Upper lobe of left lung (tissue), 6 donors: ENCODE data around the gene JCAD. TPM values are rescaled to one million over a fixed set of nuclear protein-coding genes. Genes with fewer than 3 reads are reported as not detected.
A peak's percentile ranks its signal among the peaks of the same experiment; 100 is the strongest.

Experiments
- ATAC-seq, 2 donors: fragments of 200-7000 bp; cut with Tn5 transposase; one replicate each; pipeline ENCODE4 v1.9.1; 2022; ENCODE audit warnings: mild to moderate bottlenecking in 2 of 2, moderate library complexity in 2 of 2; ENCODE audit not compliant: low FRiP score in 2 of 2
- DNase-seq, 2 donors: peaks; one replicate each; pipeline ENCODE4 v3.0.0-alpha.2; 2019 to 2020
- H3K27ac ChIP-seq, 4 donors: fragments of 200-600 bp; sonication (generic); one replicate each; pipeline ENCODE4 v1.5.1; 2016 to 2019
- H3K27me3 ChIP-seq, 4 donors: fragments of 200-600 bp; sonication (generic); one replicate each; pipeline ENCODE4 v1.5.1; 2017 to 2019
- H3K36me3 ChIP-seq, 4 donors: fragments of 200-600 bp; sonication (generic); one replicate each; pipeline ENCODE4 v1.5.1; 2016 to 2019
- H3K4me1 ChIP-seq, 4 donors: fragments of 200-600 bp; sonication (generic); one replicate each; pipeline ENCODE4 v1.5.1; 2018 to 2019
- H3K4me3 ChIP-seq, 4 donors: fragments of 200-600 bp; sonication (generic); one replicate each; pipeline ENCODE4 v1.5.1; 2017 to 2019; ENCODE audit warnings: mild to moderate bottlenecking in 2 of 4, moderate library complexity in 1 of 4
- H3K9me3 ChIP-seq, 4 donors: fragments of 200-600 bp; sonication (generic); one replicate each; pipeline ENCODE4 v1.5.1; 2018 to 2019
- EP300 ChIP-seq, 4 donors: sonication (generic); formaldehyde crosslinking; IDR thresholded peaks; one replicate each; pipeline ENCODE4 v1.5.1; 2017; ENCODE audit warnings: antibody characterized with exemption in 4 of 4, control low read depth in 2 of 4
- POLR2A ChIP-seq, 4 donors: fragments of 450-650 bp; IDR thresholded peaks; one replicate each; pipeline ENCODE4 v1.5.1; 2016 to 2017; ENCODE audit warnings: antibody characterized with exemption in 4 of 4, mild to moderate bottlenecking in 2 of 4
- POLR2AphosphoS5 ChIP-seq, 2 donors: sonication (generic); formaldehyde crosslinking; IDR thresholded peaks; one replicate each; pipeline ENCODE4 v1.5.1; 2017; ENCODE audit warnings: antibody characterized with exemption in 2 of 2
- WGBS, 2 donors: methylation state at CpG; one replicate each; pipeline ENCODE4 v1.1.5; 2017 to 2018; 5-methylcytosine and 5-hydroxymethylcytosine counted together
- total RNA-seq, 6 donors: library from RNA; depleted of rRNA in 4 of 6; stranded (reverse); fragments of >200 nt in 4 of 6; gene quantifications; one replicate each; pipeline versions ENCODE4 v1.1.0 to v1.2.1, GENCODE V29; 2016 to 2021
- TF ChIP-seq, protein P1 (sequence below), 6 experiments: fragments of 450-650 bp in 4 of 6; fragments of 200-600 bp in 2 of 6; sonication (generic) in 2 of 6; IDR thresholded peaks; one replicate each; pipeline ENCODE4 v1.5.1; 2016 to 2019; ENCODE audit warnings: antibody characterized with exemption in 6 of 6
- donor health status: DM: no; HTN: no; CAD: no; lungs with moderate emphysema.
- donor health status: DM: no; HTN: yes; CAD: no; lungs with severe emphysema.

The JCAD gene
- total RNA-seq, 6 donors from 2014 or later = 16.8 to 83.7 (median 37.6) TPM

DNA sequence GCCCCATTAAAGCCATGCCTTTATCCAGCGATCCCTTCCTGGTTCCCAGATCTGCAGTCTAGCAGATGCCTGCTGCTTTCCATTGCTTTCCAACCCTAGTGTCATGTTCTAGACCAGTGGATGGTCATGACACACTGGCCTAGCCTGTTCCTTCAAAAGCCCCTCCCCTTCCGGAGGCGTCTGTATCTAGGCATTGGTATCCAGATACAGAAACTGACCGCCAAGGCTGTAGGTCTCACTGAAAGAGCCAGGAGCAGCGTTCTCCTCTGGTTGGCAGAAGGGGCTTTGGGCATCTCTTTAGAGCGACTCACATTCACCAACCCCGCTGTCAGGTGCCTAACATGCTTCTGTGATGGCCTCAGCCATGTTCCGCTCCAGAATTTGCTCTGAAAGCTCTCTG lies 22.6 kb downstream of the JCAD start:
- DNase-seq (no peak), ATAC-seq (no peak)
- no peak for TF ChIP-seq EP300 (IDR thresholded peaks at IDR 0.05)
- TF ChIP-seq POLR2AphosphoS5 (IDR thresholded peaks at IDR 0.05) = no peak
- TF ChIP-seq, protein P1, sequence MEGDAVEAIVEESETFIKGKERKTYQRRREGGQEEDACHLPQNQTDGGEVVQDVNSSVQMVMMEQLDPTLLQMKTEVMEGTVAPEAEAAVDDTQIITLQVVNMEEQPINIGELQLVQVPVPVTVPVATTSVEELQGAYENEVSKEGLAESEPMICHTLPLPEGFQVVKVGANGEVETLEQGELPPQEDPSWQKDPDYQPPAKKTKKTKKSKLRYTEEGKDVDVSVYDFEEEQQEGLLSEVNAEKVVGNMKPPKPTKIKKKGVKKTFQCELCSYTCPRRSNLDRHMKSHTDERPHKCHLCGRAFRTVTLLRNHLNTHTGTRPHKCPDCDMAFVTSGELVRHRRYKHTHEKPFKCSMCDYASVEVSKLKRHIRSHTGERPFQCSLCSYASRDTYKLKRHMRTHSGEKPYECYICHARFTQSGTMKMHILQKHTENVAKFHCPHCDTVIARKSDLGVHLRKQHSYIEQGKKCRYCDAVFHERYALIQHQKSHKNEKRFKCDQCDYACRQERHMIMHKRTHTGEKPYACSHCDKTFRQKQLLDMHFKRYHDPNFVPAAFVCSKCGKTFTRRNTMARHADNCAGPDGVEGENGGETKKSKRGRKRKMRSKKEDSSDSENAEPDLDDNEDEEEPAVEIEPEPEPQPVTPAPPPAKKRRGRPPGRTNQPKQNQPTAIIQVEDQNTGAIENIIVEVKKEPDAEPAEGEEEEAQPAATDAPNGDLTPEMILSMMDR (IDR thresholded peaks at IDR 0.05) = no peak
- TF ChIP-seq POLR2A (IDR thresholded peaks at IDR 0.05) = no peak
- Histone ChIP-seq H3K27ac (peak overlapping the region in 1 of 4 donors; percentile 12), H3K36me3 (peaks cover 0 to 20% (median 0%) of the 10 kb centered on the region in 4 donors), H3K27me3 (no peaks in the 10 kb centered on the region), H3K4me3 (no peak overlapping the region), H3K9me3 (no peaks in the 10 kb centered on the region), H3K4me1 (peaks cover 7 to 59% (median 21%) of the 10 kb centered on the region in 4 donors)
- 87 to 95% methylated on average over 4 to 8 of the region's 8 CpGs for WGBS, 2 donors

GRCh38 chr10:30036341-30036740 lies 23.0 kb downstream of the JCAD start:
- 72 to 80% methylated on average over 3 of the region's 3 CpGs for WGBS, 2 donors
- no peaks in the 10 kb centered on the region for H3K9me3 ChIP-seq
- TF ChIP-seq POLR2A (IDR thresholded peaks at IDR 0.05) (no peak), EP300 (IDR thresholded peaks at IDR 0.05) (no peak), POLR2AphosphoS5 (IDR thresholded peaks at IDR 0.05) (no peak)
- TF ChIP-seq, protein P1 (IDR thresholded peaks at IDR 0.05) = no peak
- H3K4me1 ChIP-seq = peaks cover 3 to 55% (median 16%) of the 10 kb centered on the region in 4 donors
- no peak overlapping the region for H3K4me3 ChIP-seq
- H3K36me3 ChIP-seq = peaks cover 0 to 20% (median 0%) of the 10 kb centered on the region in 4 donors
- H3K27ac ChIP-seq = peak overlapping the region in 1 of 4 donors; percentile 12
- ATAC-seq (no peak), DNase-seq (no peak)
- no peaks in the 10 kb centered on the region for H3K27me3 ChIP-seq

GRCh38 chr10:30034433-30035137 lies 24.8 kb downstream of the JCAD start:
- H3K36me3 ChIP-seq = peaks cover 0 to 17% (median 0%) of the 10 kb centered on the region in 4 donors
- WGBS, 2 donors = 59 to 61% methylated on average over 15 of the region's 15 CpGs
- no peaks in the 10 kb centered on the region for H3K9me3 ChIP-seq
- no peak overlapping the region for H3K4me3 ChIP-seq
- ATAC-seq = no peak
- peak overlapping the region in 2 of 4 donors; percentile 26 to 57 for H3K27ac ChIP-seq
- H3K4me1 ChIP-seq = peaks cover 9 to 54% (median 13%) of the 10 kb centered on the region in 4 donors
- TF ChIP-seq POLR2AphosphoS5 (IDR thresholded peaks at IDR 0.05) (no peak), EP300 (IDR thresholded peaks at IDR 0.05) (no peak), POLR2A (IDR thresholded peaks at IDR 0.05) (no peak)
- TF ChIP-seq, protein P1 (IDR thresholded peaks at IDR 0.05) = no peak
- DNase-seq = no peak
- no peaks in the 10 kb centered on the region for H3K27me3 ChIP-seq

DNA sequence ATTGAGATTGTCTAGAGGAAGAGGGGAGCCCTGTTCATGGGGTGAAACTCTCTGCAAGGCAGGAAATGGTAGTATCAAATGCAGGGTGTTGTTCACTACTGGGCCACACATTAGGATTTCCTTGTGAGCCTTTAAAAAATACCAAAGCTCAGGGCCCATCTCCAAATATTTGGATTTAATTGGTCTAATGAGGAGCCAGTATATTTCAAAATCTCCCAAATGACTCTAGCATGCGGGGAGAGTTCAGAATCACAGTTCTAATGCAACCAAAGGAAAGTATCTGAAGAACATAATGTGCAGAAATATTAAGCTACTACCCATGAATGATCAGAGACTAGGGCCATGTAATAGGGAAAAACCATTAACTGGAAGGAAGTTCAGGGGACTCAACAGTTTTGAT lies 27.3 kb downstream of the JCAD start:
- Histone ChIP-seq H3K36me3 (peaks cover 0 to 15% (median 0%) of the 10 kb centered on the region in 4 donors), H3K9me3 (no peaks in the 10 kb centered on the region), H3K27me3 (no peaks in the 10 kb centered on the region), H3K4me1 (peaks cover 31 to 68% (median 33%) of the 10 kb centered on the region in 4 donors), H3K27ac (peak overlapping the region in 1 of 4 donors; percentile 2), H3K4me3 (no peak overlapping the region)
- TF ChIP-seq, protein P1 (IDR thresholded peaks at IDR 0.05) = no peak
- TF ChIP-seq EP300 (IDR thresholded peaks at IDR 0.05) = no peak
- DNase-seq (no peak), ATAC-seq (no peak)
- 88 to 93% methylated on average over 1 of the region's 1 CpG for whole genome bisulfite sequencing, 2 donors

- no peak overlapping the region for H3K4me3 ChIP-seq
- peaks cover 43 to 71% (median 45%) of the 10 kb centered on the region in 4 donors for H3K4me1 ChIP-seq
- H3K9me3 ChIP-seq = no peaks in the 10 kb centered on the region
- no peak for ATAC-seq
- no peaks in the 10 kb centered on the region for H3K27me3 ChIP-seq
- WGBS, 2 donors = 57 to 70% methylated on average over 7 of the region's 7 CpGs
- H3K27ac ChIP-seq = peak overlapping the region in 3 of 4 donors; percentile 53 to 86 (median 82)
- DNase-seq = no peak
- H3K36me3 ChIP-seq = peaks cover 0 to 23% (median 0%) of the 10 kb centered on the region in 4 donors
- peak in 1 of 2 donors; percentile 28 for TF ChIP-seq POLR2AphosphoS5 (IDR thresholded peaks at IDR 0.05)
- no peak for TF ChIP-seq EP300 (IDR thresholded peaks at IDR 0.05)
- TF ChIP-seq, protein P1 (IDR thresholded peaks at IDR 0.05) = no peak
These were observed 29.5 kb downstream of the JCAD start for GRCh38 chr10:30029872-30030256.
